K562 (cell line): ENCODE measurements around the gene PLXND1. TPM values are rescaled to one million over a fixed set of nuclear protein-coding genes. Genes with fewer than 3 reads are reported as not detected.

Source experiments
- ATAC-seq: fragments of 200-7000 bp; cut with Tn5 transposase; 3 replicates; pipeline ENCODE4 v1.9.1; 2020; ENCODE audit warnings: moderate library complexity
- BruUV-seq: library from RNA; stranded (reverse); fragments of 400-500 nt; replicated peaks from 2 replicates; lab custom pipeline; 2021; lab: Mats Ljungman, UMichigan
- CTCF ChIA-PET: fragments of 300-600 bp; formaldehyde crosslinking; extraction: SDS; loops from one replicate; lab custom pipeline; 2021; ENCODE audit warnings: low intra/inter-chr PET ratio; lab: Yijun Ruan, JAX
- POLR2A ChIA-PET: fragments of 300-600, 350-650 bp; sonication (Branson Sonifier 250); formaldehyde crosslinking; extraction: SDS; loops from one replicate; lab custom pipeline; 2021; ENCODE audit warnings: antibody characterized with exemption, inconsistent platforms; lab: Yijun Ruan, JAX
- DNase-seq, 4 experiments: peaks; one replicate each; pipeline versions ENCODE4 v3.0.0 to v3.0.0-alpha.2; 2011 to 2018; ENCODE audit warnings: low spot score in 3 of 4, mixed read lengths in 3 of 4; ENCODE audit errors: extremely low read depth in 1 of 4
- FAIRE-seq: peaks from 2 replicates; lab custom pipeline; 2011; peaks lifted over from hg19 to GRCh38; lab: Jason Lieb, UNC
- H2AFZ ChIP-seq: 2 replicates; pipeline ENCODE4 v1.6.0; 2011; ENCODE audit warnings: low read depth, low read length, control low read depth, inconsistent platforms
- H3K27ac ChIP-seq: fragments of 200-600 bp; 3 replicates; pipeline ENCODE4 v1.8.0; 2011; ENCODE audit warnings: low read depth, mild to moderate bottlenecking, control low read depth, inconsistent platforms, low read length, moderate library complexity, mixed read lengths; ENCODE audit errors: extremely low read depth
- H3K27me3 ChIP-seq, 2 experiments: fragments of 300-600 bp in 1 of 2; 2 replicates in 1 of 2; 3 replicates in 1 of 2; pipeline versions ENCODE4 v1.6.0 to v1.8.0; 2011; ENCODE audit warnings: inconsistent platforms in 2 of 2, low read length in 2 of 2, mild to moderate bottlenecking in 1 of 2, mixed read lengths in 1 of 2, moderate library complexity in 1 of 2; ENCODE audit not compliant: control insufficient read depth in 2 of 2, insufficient read depth in 2 of 2
- H3K36me3 ChIP-seq: fragments of 300-600 bp; 3 replicates; pipeline ENCODE4 v1.8.0; 2011; ENCODE audit warnings: mild to moderate bottlenecking, low read length, inconsistent platforms; ENCODE audit not compliant: control insufficient read depth, insufficient read depth
- H3K4me1 ChIP-seq, 2 experiments: fragments of 200-600 bp in 1 of 2; replicated peaks in 1 of 2; 2 replicates in 1 of 2; 3 replicates in 1 of 2; pipeline versions ENCODE4 v1.5.1 to v1.8.0; 2011; ENCODE audit warnings: inconsistent platforms in 2 of 2, low read length in 2 of 2, mild to moderate bottlenecking in 1 of 2, mixed read lengths in 1 of 2, moderate library complexity in 1 of 2; ENCODE audit not compliant: control insufficient read depth in 2 of 2, insufficient read depth in 2 of 2
- H3K4me2 ChIP-seq: 2 replicates; pipeline ENCODE4 v1.6.1; 2011; ENCODE audit warnings: low read length, control low read depth, inconsistent platforms, mixed read lengths; ENCODE audit not compliant: insufficient read depth
- H3K4me3 ChIP-seq: fragments of 200-600 bp; sonication (generic), shearing (Covaris generic); 2 replicates; pipeline ENCODE4 v1.5.1; 2016; ENCODE audit warnings: control low read depth, inconsistent platforms
- H3K79me2 ChIP-seq: fragments of 200-600 bp; 3 replicates; pipeline ENCODE4 v1.8.0; 2011; ENCODE audit warnings: low read length, inconsistent platforms; ENCODE audit not compliant: control insufficient read depth, insufficient read depth
- H3K9ac ChIP-seq, 2 experiments: 2 replicates each; pipeline versions ENCODE4 v1.6.0 to v1.6.1; 2011; ENCODE audit warnings: low read depth in 2 of 2, low read length in 2 of 2, control low read depth in 1 of 2, inconsistent platforms in 1 of 2, mild to moderate bottlenecking in 1 of 2, mixed read lengths in 1 of 2; ENCODE audit not compliant: insufficient read depth in 1 of 2
- H3K9me1 ChIP-seq: one replicate; pipeline ENCODE4 v1.6.0; 2011; ENCODE audit warnings: inconsistent platforms, mild to moderate bottlenecking, low read length, moderate library complexity; ENCODE audit not compliant: control insufficient read depth, insufficient read depth
- H3K9me3 ChIP-seq: replicated peaks from 2 replicates; pipeline ENCODE4 v1.5.1; 2011; ENCODE audit warnings: low read depth, low read length, inconsistent platforms; ENCODE audit not compliant: control insufficient read depth, insufficient read depth
- H4K20me1 ChIP-seq: replicated peaks from 2 replicates; pipeline ENCODE4 v1.6.1; 2011; ENCODE audit warnings: low read length, inconsistent platforms, mixed read lengths; ENCODE audit not compliant: control insufficient read depth, insufficient read depth
- BCL6 ChIP-seq: fragments of 250-450 bp; sonication (Bioruptor Pico); IDR thresholded peaks from 2 replicates; pipeline ENCODE4 v1.4.0; 2020
- FOS ChIP-seq: IDR thresholded peaks from 3 replicates; pipeline ENCODE4 v1.6.1; 2011; ENCODE audit not compliant: insufficient read length; ENCODE audit errors: extremely low read depth
- PHF20 ChIP-seq: fragments of 450-650 bp; IDR thresholded peaks from 2 replicates; pipeline ENCODE4 v1.6.1; 2018; ENCODE audit not compliant: partially characterized antibody
- YY1 ChIP-seq, 3 experiments: IDR thresholded peaks; 2 replicates each; pipeline ENCODE4 v1.6.1; 2011; ENCODE audit warnings: low read length in 2 of 3, mild to moderate bottlenecking in 2 of 3, moderate library complexity in 2 of 3, borderline replicate concordance in 1 of 3, control low read depth in 1 of 3, low read depth in 1 of 3; ENCODE audit not compliant: insufficient read depth in 3 of 3, insufficient replicate concordance in 2 of 3, control insufficient read depth in 1 of 3, insufficient read length in 1 of 3; ENCODE audit errors: extremely low read depth in 1 of 3
- ZNF174 ChIP-seq: fragments of 250-450 bp; sonication (Bioruptor Pico); IDR thresholded peaks from 2 replicates; pipeline ENCODE4 v1.4.0; 2020; ENCODE audit warnings: mild to moderate bottlenecking
- ZNF589 ChIP-seq: fragments of 200-800 bp; sonication (Bioruptor generic); IDR thresholded peaks from 2 replicates; pipeline ENCODE4 v1.6.1; 2016; ENCODE audit warnings: low read depth, missing genetic modification characterization, missing compliant biosample characterization
- WGBS: fragments of 100-300 bp; shearing (Covaris generic); methylation state at CpG from one replicate; pipeline ENCODE4 v1.1.6; 2016; ENCODE audit warnings: low coverage, mixed read lengths; ENCODE audit not compliant: insufficient coverage; ENCODE audit errors: missing lambda C conversion rate; 5-methylcytosine and 5-hydroxymethylcytosine counted together
- in situ Hi-C: fragments of 300-500 bp; cut with MboI; formaldehyde crosslinking; loops from 4 replicates; pipeline ENCODE4 v1.15.0; 2018; ENCODE audit warnings: inconsistent platforms, mixed read lengths
- intact Hi-C: fragments of 100-400 bp; cut with micrococcal nuclease; formaldehyde crosslinking; loops from 2 replicates; pipeline ENCODE4 v1.14.2; 2022
- polyA plus RNA-seq, 8 experiments: library from polyadenylated mRNA; depleted of rRNA in 4 of 8; stranded (reverse) in 5 of 8; unstranded in 3 of 8; fragments of >200 nt; fragmentation: Nextera tagmentation in 2 of 8; fragmentation: Illumina TruSeq in 1 of 8; extraction: Ambion mirVana in 2 of 8; extraction: Trizol in 1 of 8; gene quantifications; 2 replicates each; pipeline versions ENCODE4 v1.2.1 to v1.2.3, GENCODE V29; 2011 to 2014; ENCODE audit warnings: inconsistent platforms in 1 of 8, missing spikeins in 1 of 8
- total RNA-seq, 7 experiments: library from RNA; depleted of rRNA in 6 of 7; stranded (reverse); fragments of >200 nt in 6 of 7; fragmentation: Illumina TruSeq in 2 of 7; extraction: Trizol in 2 of 7; gene quantifications; 2 replicates each; pipeline versions ENCODE4 v1.2.1 to v1.2.3, GENCODE V29; 2011 to 2021; ENCODE audit warnings: low replicate concordance in 1 of 7
- TF ChIP-seq, protein P1 (sequence below): sonication (generic); formaldehyde crosslinking; IDR thresholded peaks from 2 replicates; pipeline ENCODE4 v1.8.1; 2023; ENCODE audit warnings: mild to moderate bottlenecking, missing genetic modification reagents
- TF ChIP-seq, protein P2 (sequence below): fragments of 450-650 bp; formaldehyde crosslinking; IDR thresholded peaks from 2 replicates; pipeline ENCODE4 v1.4.0; 2020; ENCODE audit warnings: mild to moderate bottlenecking, moderate library complexity

PLXND1 gene
- total and polyA plus RNA-seq, 9 of the 15 experiments (the other 6 are each of a cell fraction or from before 2014, with no cell fraction given) = 0.34 to 28.8 (median 14.0) TPM

DNA sequence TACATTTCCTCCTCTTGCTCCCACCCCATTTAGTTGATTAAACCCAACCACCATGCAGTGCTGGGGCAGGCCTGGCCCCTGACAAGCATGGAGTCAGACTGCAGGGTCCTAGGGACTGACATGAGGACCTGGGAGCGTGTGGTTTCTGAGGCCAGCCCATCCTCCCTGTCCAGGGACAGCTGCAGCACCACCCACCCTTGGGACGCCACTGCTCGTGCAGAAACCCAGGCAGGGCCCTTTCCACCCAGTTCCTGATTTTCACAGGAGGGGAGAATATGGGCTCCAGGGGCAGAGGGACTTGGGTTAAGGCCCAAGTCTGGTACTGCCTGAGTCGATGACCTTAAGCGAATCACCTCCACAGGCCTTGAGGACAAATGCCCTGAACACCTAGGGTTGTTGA lies 23.7 kb downstream of the PLXND1 start:
- H3K27ac ChIP-seq = no peak overlapping the region
- no peaks in the 10 kb centered on the region for H3K27me3 ChIP-seq
- POLR2A ChIA-PET = interaction anchor here (0.6 to 0.7 kb wide), 2 partner anchors 136 to 267 kb away, joined by 3 read pairs; no protein-coding TSS in a partner anchor
- H4K20me1 ChIP-seq = no peaks in the 10 kb centered on the region
- H2AFZ ChIP-seq = no peak overlapping the region
- H3K9me1 ChIP-seq = no peaks in the 10 kb centered on the region
- TF ChIP-seq YY1 (IDR thresholded peaks at IDR 0.05; ENCODE audit: borderline replicate concordance in 1 of 3, control insufficient read depth in 1 of 3, extremely low read depth in 1 of 3, insufficient read depth in 3 of 3, insufficient read length in 1 of 3, insufficient replicate concordance in 2 of 3, low read depth in 1 of 3, low read length in 2 of 3) (no peak), ZNF589 (CRISPR knock-in tag) (no peak), BCL6 (no peak), ZNF174 (no peak), FOS (no peak), PHF20 (no peak)
- TF ChIP-seq, protein P1, sequence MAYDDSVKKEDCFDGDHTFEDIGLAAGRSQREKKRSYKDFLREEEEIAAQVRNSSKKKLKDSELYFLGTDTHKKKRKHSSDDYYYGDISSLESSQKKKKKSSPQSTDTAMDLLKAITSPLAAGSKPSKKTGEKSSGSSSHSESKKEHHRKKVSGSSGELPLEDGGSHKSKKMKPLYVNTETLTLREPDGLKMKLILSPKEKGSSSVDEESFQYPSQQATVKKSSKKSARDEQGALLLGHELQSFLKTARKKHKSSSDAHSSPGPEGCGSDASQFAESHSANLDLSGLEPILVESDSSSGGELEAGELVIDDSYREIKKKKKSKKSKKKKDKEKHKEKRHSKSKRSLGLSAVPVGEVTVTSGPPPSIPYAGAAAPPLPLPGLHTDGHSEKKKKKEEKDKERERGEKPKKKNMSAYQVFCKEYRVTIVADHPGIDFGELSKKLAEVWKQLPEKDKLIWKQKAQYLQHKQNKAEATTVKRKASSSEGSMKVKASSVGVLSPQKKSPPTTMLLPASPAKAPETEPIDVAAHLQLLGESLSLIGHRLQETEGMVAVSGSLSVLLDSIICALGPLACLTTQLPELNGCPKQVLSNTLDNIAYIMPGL (CRISPR knock-in tag) = no peak
- TF ChIP-seq, protein P2, sequence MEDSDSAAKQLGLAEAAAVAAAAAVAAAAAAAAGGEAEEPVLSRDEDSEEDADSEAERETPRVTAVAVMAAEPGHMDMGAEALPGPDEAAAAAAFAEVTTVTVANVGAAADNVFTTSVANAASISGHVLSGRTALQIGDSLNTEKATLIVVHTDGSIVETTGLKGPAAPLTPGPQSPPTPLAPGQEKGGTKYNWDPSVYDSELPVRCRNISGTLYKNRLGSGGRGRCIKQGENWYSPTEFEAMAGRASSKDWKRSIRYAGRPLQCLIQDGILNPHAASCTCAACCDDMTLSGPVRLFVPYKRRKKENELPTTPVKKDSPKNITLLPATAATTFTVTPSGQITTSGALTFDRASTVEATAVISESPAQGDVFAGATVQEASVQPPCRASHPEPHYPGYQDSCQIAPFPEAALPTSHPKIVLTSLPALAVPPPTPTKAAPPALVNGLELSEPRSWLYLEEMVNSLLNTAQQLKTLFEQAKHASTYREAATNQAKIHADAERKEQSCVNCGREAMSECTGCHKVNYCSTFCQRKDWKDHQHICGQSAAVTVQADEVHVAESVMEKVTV (CRISPR knock-in tag) = no peak
- TF ChIP-seq, all 486 proteins: peak for 0
- peaks cover 17 to 57% of the 10 kb centered on the region in 2 experiments; a peak in 4 of 5 replicates for H3K4me1 ChIP-seq
- no peak for FAIRE-seq
- no peak for DNase-seq
- WGBS = 82% methylated on average over 5 of the region's 5 CpGs
- intact Hi-C loops = no loop called here
- no peak overlapping the region for H3K9ac ChIP-seq
- no peak overlapping the region for H3K4me2 ChIP-seq
- H3K79me2 ChIP-seq = no peaks in the 10 kb centered on the region; the same call in 2 of the 3 replicates
- in situ Hi-C loops = no loop called here
- no peak for ATAC-seq
- no TSS peak for BruUV-seq
- H3K9me3 ChIP-seq = no peaks in the 10 kb centered on the region
- peaks cover 22% of the 10 kb centered on the region; the same call in 2 of the 3 replicates for H3K36me3 ChIP-seq
- H3K4me3 ChIP-seq = no peak overlapping the region
- CTCF ChIA-PET = no interaction called here
